GM18870 (cell line): ENCODE results near the gene CTCFL.

Source experiments
- ATAC-seq: cut with Tn5 transposase; IDR thresholded peaks from one replicate; pipeline ENCODE4 v1.9.1; 2021; ENCODE audit warnings: moderate library complexity; ENCODE audit not compliant: unreplicated experiment

The CTCFL gene

DNA sequence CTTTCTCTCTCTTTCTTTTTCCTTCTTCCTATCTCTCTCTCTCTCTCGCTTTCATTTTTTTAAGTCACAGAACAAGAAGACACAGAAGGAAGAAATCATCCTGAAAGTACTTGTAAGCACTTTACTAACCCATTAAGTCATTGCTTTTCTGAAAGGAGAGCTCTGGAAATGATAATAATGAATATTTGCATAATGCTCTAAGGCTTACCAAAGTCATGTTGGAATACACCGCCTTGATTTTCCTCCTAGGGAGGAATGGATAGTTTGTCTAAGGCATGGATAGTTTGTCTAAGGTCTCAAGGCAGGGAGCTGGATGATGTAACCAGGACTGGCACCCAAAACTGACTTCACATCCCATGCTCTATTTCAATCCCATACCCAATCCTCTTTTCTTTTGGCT is 12.9 kb upstream of the CTCFL start:
- no peak for ATAC-seq

DNA sequence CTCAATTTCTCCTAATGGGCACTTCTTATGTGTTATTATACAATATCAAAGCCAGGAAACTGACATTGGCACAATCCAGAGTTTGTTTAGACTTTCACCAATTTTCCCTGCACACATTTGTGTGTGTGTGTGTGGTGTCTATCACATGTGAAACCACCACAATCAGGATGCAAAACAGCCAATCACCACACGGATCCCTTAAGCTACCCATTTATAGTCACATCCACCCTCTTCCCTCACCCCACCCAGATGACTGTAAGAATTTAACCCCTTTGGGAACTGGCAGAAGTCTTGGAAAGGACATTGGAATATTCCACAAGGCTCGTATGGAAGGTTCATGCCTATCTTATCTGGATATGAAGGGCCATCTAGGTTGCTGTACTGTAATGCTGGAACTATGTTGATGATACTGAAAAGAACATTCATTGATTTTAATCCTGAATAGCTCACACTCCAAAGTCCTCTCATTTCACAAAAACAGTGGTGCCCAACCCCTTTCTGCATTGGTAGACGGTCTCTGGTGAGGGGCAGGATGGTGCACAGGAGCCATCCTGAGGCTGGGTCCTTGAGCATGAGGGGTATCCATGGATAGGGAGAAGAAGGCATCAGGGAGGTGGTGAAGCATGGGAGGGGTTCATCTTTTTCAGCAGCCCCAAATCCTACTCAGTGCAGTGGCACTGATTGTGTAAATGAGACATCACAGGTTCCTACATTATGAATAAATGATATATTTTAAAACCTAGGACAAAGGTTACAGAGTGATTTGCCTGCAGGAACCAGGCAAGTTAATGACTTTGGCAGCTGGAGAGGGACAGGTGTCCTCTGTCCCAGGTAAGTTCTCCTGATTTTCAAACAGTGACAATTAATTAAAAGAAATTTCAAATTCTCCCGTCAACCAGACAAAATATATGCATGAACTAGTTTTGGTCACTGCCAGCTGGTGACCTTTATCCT is 12.1 kb upstream of the CTCFL start:
- ATAC-seq: no peak

DNA sequence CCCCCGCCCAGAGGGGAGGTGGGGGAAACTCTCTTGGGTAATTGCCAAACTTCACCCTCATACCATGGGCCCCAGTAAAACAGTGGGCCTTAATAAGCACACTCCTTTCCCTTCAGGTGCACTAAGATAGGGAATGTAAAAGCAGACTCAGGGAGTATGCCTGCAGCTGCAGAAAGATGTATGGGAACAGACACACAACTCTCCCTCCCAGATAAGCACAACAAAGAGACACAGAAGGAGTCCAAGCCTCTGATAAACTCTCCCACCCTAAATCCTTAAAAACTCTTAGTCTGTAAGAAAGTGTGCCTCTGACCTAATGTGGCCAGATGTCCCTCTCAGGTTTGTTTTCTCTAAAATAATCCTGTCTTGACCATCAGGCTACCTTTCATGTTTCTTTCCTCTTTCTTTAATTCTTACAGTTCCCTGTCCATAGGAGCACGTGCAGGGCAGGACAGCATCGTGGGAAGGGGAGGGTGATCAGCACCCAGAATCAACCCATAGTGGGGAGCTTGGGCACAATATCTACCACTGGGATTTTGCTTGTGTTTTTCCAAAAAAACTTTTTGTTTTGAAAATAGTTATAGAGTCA is 11.3 kb upstream of the CTCFL start:
- ATAC-seq: no peak

DNA sequence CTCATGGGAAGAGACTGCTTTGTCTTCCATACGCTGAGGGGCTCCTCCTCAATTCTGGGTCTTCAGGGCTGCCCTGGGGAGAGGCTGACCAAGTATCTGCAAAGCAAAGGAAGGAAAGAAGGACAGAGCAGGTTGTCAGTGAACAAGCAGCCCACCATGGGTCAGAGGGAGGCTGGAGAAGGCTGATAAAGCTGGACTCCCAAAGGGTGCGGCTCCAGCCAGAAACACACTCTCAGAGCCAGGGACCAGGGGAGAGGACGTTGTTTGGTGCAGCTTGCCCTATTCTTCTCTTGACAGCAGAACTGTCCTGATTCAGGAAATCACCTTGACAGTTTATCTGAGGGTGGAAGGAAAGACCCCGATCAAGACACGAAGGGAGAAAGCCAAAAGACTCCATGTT is 10.4 kb upstream of the CTCFL start:
- ATAC-seq: no peak

DNA sequence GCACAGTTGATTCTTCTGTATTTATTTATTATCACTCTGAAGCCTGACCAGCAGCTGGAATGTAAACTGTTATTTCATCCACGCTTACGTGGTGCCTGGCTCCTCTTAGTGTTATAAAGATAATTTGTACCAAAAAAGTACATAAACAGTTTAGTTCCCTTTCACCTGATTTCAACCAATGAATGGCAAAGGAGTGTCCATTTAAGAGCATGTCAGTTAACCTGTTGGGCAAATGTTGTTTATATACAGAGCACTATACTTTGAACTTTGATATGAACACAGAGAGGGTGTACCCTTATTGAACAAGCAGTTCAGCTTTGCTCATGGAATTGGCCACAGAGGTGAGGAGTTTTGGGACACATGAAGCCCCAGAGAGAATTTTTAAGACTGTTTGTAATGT is 7.2 kb upstream of the CTCFL start:
- ATAC-seq: no peak

DNA sequence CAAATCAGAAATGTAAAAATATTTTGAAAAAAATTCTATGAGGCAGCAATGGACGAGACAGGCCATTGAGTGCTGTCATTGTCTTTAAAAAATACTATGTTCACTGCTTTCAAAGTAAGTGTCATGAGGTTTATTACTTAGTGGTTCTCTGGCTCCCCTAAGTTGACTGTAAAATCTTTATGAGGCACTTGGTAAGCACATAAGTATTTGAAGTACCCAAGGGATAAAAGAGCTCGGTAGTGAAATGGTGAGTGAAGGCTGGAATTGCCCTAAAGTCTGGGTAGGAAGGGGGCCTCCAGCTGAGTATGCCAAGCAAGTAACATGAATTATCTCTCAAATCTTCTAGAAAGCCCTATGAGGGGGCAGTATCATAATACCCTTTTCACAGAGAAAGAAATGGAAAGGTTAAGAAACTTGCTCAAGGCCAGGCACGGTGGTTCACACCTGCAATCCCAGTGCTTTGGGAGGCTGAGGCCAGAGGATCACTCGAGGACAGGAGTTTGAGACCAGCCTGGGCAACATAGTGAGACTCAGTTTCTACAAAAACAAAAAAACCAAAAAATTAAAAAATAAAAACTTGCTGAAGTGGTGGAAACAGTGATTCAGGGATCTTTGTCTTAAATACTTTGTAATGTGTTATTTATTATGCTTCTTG is 5.5 kb upstream of the CTCFL start:
- ATAC-seq: no peak

DNA sequence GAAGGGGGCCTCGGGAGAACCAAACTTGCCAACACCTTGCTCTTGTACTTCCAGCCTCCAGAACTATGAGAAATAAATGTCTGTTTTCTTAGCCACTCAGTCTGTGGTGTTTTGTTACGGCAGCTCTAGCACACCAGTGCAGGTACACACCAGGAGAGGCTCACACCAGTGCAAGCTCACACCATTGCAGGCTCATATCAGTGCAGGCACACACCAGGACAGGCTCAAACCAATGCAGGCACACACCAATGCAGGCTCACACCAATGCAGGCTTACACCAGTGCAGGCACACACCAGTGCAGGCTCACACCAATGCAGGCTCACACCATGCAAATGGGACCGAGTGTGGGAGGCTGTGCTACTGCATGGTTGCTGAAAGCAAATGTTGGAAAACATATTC is 4.9 kb upstream of the CTCFL start:
- no peak for ATAC-seq

DNA sequence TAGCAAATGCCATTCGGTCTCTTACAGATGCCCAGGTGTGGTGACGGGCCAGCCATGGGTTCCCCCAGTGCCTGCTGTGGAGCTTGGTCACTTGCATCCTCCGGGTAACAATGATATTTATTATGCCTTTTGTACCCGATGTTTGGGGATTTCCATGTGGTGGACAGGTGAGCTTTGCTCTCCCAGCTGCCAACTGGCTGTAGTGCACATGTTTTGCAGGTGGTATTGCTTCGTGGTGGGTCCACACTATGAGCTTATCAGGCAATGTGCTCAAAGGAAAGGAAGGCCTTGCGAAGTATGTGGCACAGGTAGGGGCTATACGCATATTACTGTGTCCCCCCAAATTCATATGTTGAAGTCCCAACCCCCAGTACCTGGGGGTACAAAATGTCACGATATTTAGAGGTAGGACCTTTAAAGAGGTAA is 4.2 kb upstream of the CTCFL start:
- ATAC-seq: no peak

DNA sequence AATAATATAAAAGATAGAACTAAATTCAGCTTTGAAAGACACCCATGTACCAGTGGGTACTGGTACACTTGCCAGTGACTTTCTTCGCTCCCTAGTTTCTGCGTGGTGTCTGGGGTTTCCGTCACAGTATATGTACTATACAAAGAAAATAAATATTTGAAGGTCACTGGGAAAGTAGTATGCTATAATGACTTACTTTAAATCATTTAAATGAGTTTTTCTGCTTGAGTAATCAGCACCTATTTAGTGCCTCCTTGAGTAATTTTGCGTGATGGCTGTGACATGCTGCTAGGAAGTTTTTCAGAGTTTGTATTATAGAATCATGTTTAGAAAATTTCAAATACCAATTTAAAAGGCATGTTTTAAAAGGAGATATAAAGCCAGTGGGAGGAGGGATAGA is 3.2 kb upstream of the CTCFL start:
- ATAC-seq: no peak

DNA sequence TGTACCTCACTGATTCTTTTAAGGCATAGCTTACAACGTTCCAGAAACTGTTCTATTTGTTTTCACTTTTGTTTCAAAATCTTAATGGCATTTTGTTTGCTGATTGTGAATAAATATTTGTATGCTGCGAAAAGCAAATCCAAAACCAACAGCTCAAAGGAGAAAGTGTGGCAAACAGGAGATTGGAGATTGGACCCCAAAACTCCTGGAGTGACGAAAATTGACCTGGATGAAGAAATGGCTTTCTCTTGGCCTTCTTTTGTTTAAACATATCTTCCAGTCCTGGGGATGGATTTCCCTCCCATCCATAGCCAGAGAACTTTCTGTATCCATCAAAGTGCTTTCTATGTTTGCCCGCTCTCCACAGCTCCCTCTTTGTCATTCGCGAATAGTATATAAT is 2.8 kb upstream of the CTCFL start:
- ATAC-seq: no peak

DNA sequence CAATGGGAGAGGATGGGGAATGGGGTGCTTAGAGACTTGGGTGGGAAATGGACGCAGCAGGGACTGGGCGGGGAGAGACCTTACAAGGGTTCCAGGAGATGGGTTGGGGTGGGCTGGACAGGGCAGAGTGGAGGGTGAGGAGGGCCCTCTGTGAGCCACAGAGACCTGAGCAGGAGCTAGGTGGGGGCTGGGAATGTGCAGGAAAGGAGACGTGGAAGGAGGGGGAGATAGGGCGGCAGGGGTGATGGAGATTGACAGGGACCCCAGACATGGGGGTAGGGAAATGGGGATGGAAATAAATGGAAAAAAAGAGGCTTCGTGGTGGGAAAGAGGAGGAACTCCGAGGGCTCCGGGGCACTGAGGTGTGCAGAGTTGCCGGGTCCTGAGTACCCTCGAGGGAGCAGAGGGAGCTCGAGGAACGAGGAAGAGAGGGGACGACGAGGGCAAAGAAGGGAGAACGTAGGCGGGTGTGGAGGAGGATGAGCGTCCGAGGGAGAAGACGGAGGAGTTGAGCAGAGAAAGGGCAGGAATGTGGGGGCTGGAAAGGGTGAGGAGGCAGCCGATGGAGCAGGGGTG is 2.0 kb upstream of the CTCFL start:
- ATAC-seq: no peak

DNA sequence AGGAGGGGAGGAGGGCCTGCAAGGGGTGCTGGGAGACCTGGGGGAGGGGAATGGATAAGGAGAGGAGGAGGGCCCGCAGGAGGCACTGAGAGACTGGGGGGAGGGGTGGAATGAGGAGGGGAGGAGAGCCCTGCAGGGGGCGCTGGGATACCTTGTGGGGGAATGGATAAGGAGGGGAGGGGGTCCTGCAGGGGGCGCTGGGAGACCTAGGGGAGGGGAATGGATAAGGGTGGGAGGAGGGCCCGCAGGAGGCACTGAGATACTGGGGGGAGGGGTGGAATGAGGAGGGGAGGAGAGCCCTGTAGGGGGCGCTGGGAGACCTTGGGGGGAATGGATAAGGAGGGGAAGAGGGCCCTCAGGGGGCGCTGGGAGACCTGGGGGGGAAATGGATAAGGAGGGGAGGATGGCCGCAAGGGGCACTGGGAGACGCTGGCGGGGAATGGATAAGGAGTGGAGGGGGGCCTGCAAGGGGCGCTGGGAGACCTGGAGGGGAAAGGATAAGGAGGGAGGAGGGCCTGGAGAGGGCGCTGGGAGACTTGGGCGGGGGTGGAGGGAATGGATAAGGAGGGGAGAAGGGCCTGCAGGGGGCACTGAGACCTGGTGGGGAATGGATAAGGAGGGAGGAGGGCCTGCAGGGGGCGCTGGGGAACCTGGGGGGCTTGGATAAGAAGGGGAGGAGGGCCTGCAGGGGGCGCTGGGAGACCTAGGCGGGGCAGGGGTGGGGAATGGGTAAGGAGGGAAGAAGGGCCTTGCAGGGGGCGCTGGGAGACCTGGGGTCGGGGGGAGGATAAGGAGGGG is 1.3 kb upstream of the CTCFL start:
- ATAC-seq: no peak

DNA sequence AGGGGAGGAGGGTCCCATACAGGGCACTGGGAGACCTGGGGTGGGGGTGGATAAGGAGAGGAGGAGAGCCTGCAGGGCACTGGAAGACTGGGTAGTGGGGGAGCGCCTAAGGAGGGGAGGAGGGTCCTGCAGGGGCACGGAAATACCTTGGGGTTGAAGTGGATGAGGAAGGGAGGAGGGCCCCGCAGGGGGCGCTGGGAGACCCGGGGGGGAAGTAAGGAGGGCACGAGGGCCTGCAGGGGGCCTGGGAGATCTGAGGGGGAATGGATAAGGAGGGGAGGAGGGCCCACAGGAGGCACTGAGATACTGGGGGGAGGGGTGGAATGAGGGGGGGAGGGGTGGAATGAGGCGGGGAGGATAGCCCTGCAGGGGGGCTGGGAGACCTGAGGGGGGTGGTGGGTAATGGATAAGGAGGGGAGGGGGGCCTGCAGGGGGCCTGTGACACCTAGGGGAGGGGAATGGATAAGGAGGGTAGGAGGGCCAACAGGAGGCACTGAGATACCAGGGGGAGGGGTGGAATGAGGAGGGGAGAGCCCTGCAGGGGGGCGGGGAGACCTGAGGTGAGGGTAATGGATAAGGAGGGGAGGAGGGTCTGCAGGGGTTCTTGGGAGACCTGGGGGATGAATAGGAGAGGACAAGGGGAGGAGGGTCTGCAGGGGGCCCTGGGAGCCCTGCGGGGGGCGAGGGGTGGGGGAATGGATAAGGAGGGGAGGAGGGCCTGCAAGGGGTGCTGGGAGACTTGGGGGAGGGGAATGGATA is 567 bp upstream of the CTCFL start:
- ATAC-seq: no peak

DNA sequence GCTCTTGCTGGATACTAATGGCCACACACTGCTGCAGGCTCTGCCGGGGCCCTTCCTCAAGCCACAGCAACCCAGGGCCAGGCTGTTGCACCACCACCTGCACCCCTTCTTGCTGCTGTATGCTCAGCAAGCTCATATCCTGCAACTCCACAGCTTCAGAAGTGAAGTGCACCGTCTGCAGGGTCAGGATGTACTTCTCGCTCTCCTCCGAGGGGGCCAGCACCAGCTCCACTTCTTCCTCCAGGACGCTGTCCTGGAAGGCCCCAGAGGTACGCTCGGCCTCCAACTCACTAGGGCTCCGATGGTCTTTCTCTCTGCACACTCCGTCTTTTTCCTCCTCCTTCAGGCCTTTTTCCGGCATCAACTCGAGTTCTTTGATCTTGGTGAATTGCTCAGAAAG is 1.2 kb downstream of the CTCFL start:
- ATAC-seq: no peak

DNA sequence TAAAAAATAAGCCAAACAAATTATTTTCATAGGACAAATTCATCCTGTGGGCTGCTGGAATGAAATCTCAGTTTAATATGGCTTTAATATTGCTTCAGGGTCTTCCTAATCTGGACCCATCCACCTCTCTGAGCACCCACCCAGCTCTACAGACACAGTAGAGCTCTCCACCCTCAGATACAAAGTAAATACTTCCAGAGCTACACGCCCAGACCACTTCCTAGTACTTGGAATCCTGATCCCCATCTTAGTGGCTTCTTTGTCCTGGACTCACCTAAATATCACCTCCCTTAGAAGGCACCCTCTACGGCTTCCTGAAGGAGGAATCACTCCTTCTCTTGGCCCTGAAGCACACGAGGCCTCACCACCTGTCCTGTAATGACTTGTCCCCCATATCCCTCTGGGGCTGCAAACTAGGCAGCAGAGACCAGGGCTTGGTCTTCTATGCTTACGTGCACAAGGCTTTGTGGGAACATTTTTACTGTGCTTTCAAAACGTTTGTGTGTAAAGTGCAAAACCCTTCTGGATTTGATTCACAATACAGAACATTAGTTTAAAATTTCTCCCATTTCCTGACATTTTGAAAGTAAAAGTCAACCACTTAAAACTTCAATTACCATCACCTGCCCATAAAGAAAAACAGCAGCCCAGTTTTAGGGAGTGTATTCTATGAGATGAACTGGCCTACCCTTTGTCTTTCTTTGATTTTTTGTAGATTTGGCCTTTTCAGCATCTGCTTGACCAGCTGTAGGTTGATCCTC is 2.4 kb downstream of the CTCFL start:
- no peak for ATAC-seq

DNA sequence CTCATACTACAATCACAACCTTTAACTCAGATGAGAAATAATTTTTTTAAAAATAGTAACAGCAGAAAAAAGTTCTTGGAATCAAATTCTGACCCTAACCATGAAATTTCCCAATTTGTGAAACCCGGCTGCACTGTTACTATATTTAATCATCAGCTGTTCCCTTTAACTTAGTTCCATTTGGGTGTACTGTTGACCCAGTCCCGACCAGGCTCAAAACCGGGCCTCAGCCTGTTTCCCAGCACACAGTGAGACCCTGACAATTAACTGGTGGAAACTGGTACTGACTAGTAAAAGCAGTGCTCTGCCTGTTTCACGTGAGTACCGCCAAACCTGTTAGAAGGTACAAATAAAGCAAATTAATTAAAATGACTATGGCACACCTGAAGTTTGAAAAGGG is 7.0 kb downstream of the CTCFL start:
- ATAC-seq: no peak

DNA sequence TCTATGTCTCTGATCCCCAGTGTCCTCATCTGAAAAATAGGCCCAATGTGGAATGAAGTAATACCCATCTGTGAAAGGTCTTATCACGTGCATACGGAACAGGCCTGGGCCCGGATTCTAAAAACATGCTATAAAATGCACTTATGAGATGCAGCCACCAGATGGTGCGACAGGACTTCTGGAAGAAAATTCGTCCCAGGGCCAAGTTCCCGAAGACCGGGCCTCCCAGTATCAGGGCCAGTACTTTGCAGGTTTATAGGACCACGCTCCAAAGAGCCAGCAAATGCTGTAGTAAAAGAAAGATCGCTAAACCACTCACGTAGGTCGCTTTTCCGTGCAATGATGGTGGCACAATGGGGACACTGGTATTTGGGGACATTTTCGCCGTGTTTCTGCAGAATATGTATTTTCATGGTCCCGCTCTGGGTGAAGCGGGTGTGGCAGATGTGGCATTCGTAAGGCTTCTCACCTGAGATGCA is 10.6 kb downstream of the CTCFL start:
- no peak for ATAC-seq

DNA sequence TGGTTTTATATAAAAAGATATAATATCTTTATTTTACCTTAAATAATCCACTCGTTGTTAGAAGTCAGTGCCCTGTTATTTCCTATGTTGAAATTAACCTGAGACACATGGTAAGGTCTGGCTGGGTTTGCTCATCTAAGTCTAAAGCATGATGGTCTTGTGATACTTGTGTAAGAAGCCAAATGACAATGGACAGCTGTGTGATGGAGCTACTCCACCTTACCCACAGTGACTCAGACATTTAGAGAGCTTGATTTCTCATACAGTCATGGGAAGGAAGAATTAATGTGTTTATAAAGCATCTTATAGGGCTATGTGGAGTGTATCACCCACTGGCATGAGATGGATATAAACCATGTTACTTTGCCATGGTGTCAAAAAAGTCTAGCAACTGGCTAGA is 11.7 kb downstream of the CTCFL start:
- no peak for ATAC-seq

DNA sequence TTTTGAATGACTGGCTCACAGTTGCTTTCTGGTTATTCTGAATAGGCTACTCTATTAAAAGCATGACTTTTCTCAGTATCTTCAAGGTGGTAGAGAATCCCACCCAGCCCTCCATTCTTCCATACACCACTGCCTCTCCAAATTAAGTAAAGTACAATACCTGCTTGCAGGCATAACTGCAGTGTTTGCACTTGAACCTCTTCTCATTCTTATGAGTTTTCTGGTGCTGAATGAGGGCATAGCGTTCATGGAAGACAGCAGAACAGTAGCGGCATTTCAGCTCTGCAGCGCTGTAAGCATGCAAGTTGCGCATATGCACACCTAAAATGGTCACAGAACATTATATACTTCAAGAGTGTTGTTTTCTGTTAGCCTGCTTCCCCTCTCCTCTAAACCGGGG is 12.5 kb downstream of the CTCFL start:
- ATAC-seq: no peak
